Natural killer cell treated with Interleukin-12 subunit alpha and Interleukin-12 subunit beta and Interleukin-15 and Interleukin-18, amount 100 ng/mL, for 72 hours (primary cell): ENCODE data around the gene CPNE6. TPM values are rescaled to one million over a fixed set of nuclear protein-coding genes. Genes with fewer than 3 reads are reported as not detected.

Experiments used
- ATAC-seq, 2 donors: fragments of 150-1000 bp; cut with Tn5 transposase in 1 of 2; sonication (Bioruptor Pico), chemical (Tn5 transposase) in 1 of 2; 2 replicates each; pipeline ENCODE4 v1.10.0; 2021
- DNase-seq: peaks from one replicate; pipeline ENCODE4 v3.0.0; 2022; ENCODE audit warnings: low spot score
- H3K27ac Mint-ChIP-seq, 2 donors: 1 replicate in 1 of 2; 2 replicates in 1 of 2; pipeline ENCODE4 v1.8.0; 2022; ENCODE audit warnings: mixed read lengths in 2 of 2, mild to moderate bottlenecking in 1 of 2, moderate library complexity in 1 of 2
- H3K27me3 Mint-ChIP-seq, 2 donors: 1 replicate in 1 of 2; 2 replicates in 1 of 2; pipeline ENCODE4 v1.8.0; 2022; ENCODE audit warnings: mixed read lengths in 2 of 2
- H3K36me3 Mint-ChIP-seq: one replicate; pipeline ENCODE4 v1.8.0; 2022; ENCODE audit warnings: mixed read lengths
- H3K4me1 Mint-ChIP-seq, 2 donors: 1 replicate in 1 of 2; 2 replicates in 1 of 2; pipeline ENCODE4 v1.8.0; 2022; ENCODE audit warnings: low read depth in 2 of 2, mixed read lengths in 2 of 2, mild to moderate bottlenecking in 1 of 2
- H3K4me3 Mint-ChIP-seq: one replicate; pipeline ENCODE4 v1.8.0; 2022; ENCODE audit warnings: mixed read lengths
- H3K9me3 Mint-ChIP-seq: 2 replicates; pipeline ENCODE4 v1.8.0; 2022; ENCODE audit warnings: mixed read lengths
- total RNA-seq, 2 donors: library from RNA; stranded (reverse); gene quantifications; one replicate each; pipeline ENCODE4 v1.2.3, GENCODE V29; 2022

Gene CPNE6
- total RNA-seq, 2 donors from 2014 or later: not detected

- Mint-ChIP-seq H3K9me3 (no peaks in the 10 kb centered on the region), H3K4me1 (peaks cover 7 to 14% of the 10 kb centered on the region in 2 donors), H3K4me3 (peak overlapping the region; percentile 79), H3K27ac (no peak overlapping the region), H3K27me3 (peaks cover 0 to 10% of the 10 kb centered on the region in 2 donors), H3K36me3 (no peaks in the 10 kb centered on the region)
- DNase-seq (no peak), ATAC-seq (no peak)
Observed at GRCh38 chr14:24080142-24080530, 8.8 kb downstream of the CPNE6 start.

GRCh38 chr14:24080888-24081738, 9.8 kb downstream of the CPNE6 start:
- Mint-ChIP-seq H3K27ac (no peak overlapping the region), H3K4me3 (peak overlapping the region; percentile 79), H3K36me3 (no peaks in the 10 kb centered on the region), H3K27me3 (peaks cover 0 to 10% of the 10 kb centered on the region in 2 donors), H3K9me3 (no peaks in the 10 kb centered on the region), H3K4me1 (peaks cover 7 to 14% of the 10 kb centered on the region in 2 donors)
- ATAC-seq: peak; percentile 89 to 90
- peak; percentile 74 for DNase-seq

- H3K4me1 Mint-ChIP-seq: peaks cover 7 to 14% of the 10 kb centered on the region in 2 donors
- peaks cover 0 to 10% of the 10 kb centered on the region in 2 donors for H3K27me3 Mint-ChIP-seq
- H3K4me3 Mint-ChIP-seq: peak overlapping the region; percentile 79
- no peaks in the 10 kb centered on the region for H3K36me3 Mint-ChIP-seq
- H3K9me3 Mint-ChIP-seq: no peaks in the 10 kb centered on the region
- peak overlapping the region; percentile 33 to 72 for H3K27ac Mint-ChIP-seq
- ATAC-seq (no peak), DNase-seq (no peak)
Observed at GRCh38 chr14:24081739-24082211, 10.4 kb downstream of the CPNE6 start.

- DNase-seq: no peak
Observed at GRCh38 chr14:24082411-24083080, 11.2 kb downstream of the CPNE6 start.

GRCh38 chr14:24083462-24083861, 12.1 kb downstream of the CPNE6 start:
- Mint-ChIP-seq H3K4me3 (no peak overlapping the region), H3K9me3 (no peaks in the 10 kb centered on the region), H3K27me3 (peaks cover 0 to 10% of the 10 kb centered on the region in 2 donors), H3K4me1 (peaks cover 7 to 14% of the 10 kb centered on the region in 2 donors), H3K27ac (no peak overlapping the region), H3K36me3 (no peaks in the 10 kb centered on the region)
- DNase-seq (no peak), ATAC-seq (no peak)

More at GRCh38 chr14:24082411-24083080, 11.2 kb downstream of the CPNE6 start:
- Mint-ChIP-seq H3K36me3 (no peaks in the 10 kb centered on the region), H3K4me3 (peak overlapping the region; percentile 79), H3K9me3 (no peaks in the 10 kb centered on the region), H3K27ac (peak overlapping the region; percentile 33 to 72), H3K27me3 (peaks cover 0 to 10% of the 10 kb centered on the region in 2 donors), H3K4me1 (peaks cover 7 to 14% of the 10 kb centered on the region in 2 donors)
- no peak for ATAC-seq

- DNase-seq (no peak), ATAC-seq (no peak)
- Mint-ChIP-seq H3K27ac (no peak overlapping the region), H3K9me3 (no peaks in the 10 kb centered on the region), H3K36me3 (no peaks in the 10 kb centered on the region), H3K4me3 (no peak overlapping the region), H3K4me1 (peaks cover 7 to 15% of the 10 kb centered on the region in 2 donors), H3K27me3 (peaks cover 0 to 6% of the 10 kb centered on the region in 2 donors)
Observed at GRCh38 chr14:24084440-24084839, 13.1 kb downstream of the CPNE6 start.

- H3K9me3 Mint-ChIP-seq: no peaks in the 10 kb centered on the region
- H3K27ac Mint-ChIP-seq: no peak overlapping the region
Observed at GRCh38 chr14:24085215-24085614, 13.9 kb downstream of the CPNE6 start.

GRCh38 chr14:24086193-24086955, 15.0 kb downstream of the CPNE6 start:
- no peak overlapping the region for H3K27ac Mint-ChIP-seq
- H3K4me1 Mint-ChIP-seq: peaks cover 10 to 12% of the 10 kb centered on the region in 2 donors
- H3K27me3 Mint-ChIP-seq: peaks cover 0 to 3% of the 10 kb centered on the region in 2 donors
- ATAC-seq (no peak), DNase-seq (no peak)
- no peak overlapping the region for H3K4me3 Mint-ChIP-seq
- no peaks in the 10 kb centered on the region for H3K36me3 Mint-ChIP-seq
- no peaks in the 10 kb centered on the region for H3K9me3 Mint-ChIP-seq

More at GRCh38 chr14:24085215-24085614, 13.9 kb downstream of the CPNE6 start:
- no peak for DNase-seq
- no peak for ATAC-seq
- Mint-ChIP-seq H3K4me3 (no peak overlapping the region), H3K36me3 (no peaks in the 10 kb centered on the region), H3K27me3 (peaks cover 0 to 3% of the 10 kb centered on the region in 2 donors), H3K4me1 (peaks cover 7 to 15% of the 10 kb centered on the region in 2 donors)

- ATAC-seq (no peak), DNase-seq (no peak)
- H3K36me3 Mint-ChIP-seq: no peaks in the 10 kb centered on the region
- H3K4me3 Mint-ChIP-seq: no peak overlapping the region
- peaks cover 0 to 2% of the 10 kb centered on the region in 2 donors for H3K27me3 Mint-ChIP-seq
- no peaks in the 10 kb centered on the region for H3K9me3 Mint-ChIP-seq
- H3K27ac Mint-ChIP-seq: no peak overlapping the region
- H3K4me1 Mint-ChIP-seq: peaks cover 7 to 10% of the 10 kb centered on the region in 2 donors
Observed at GRCh38 chr14:24087004-24087403, 15.6 kb downstream of the CPNE6 start.

- H3K27me3 Mint-ChIP-seq: no peaks in the 10 kb centered on the region
- no peak for ATAC-seq
- H3K27ac Mint-ChIP-seq: no peak overlapping the region
- peaks cover 5 to 10% of the 10 kb centered on the region in 2 donors for H3K4me1 Mint-ChIP-seq
- DNase-seq: no peak
- H3K9me3 Mint-ChIP-seq: no peaks in the 10 kb centered on the region
- H3K4me3 Mint-ChIP-seq: no peak overlapping the region
- no peaks in the 10 kb centered on the region for H3K36me3 Mint-ChIP-seq
Observed at GRCh38 chr14:24088095-24088494, 16.7 kb downstream of the CPNE6 start.

- no peaks in the 10 kb centered on the region for H3K27me3 Mint-ChIP-seq
- no peak overlapping the region for H3K4me3 Mint-ChIP-seq
- no peak overlapping the region for H3K27ac Mint-ChIP-seq
- no peaks in the 10 kb centered on the region for H3K9me3 Mint-ChIP-seq
- H3K4me1 Mint-ChIP-seq: peaks cover 16 to 21% of the 10 kb centered on the region in 2 donors
- no peak for DNase-seq
- H3K36me3 Mint-ChIP-seq: no peaks in the 10 kb centered on the region
- no peak for ATAC-seq
Observed at GRCh38 chr14:24089890-24090289, 18.5 kb downstream of the CPNE6 start.

GRCh38 chr14:24092110-24092504, 20.7 kb downstream of the CPNE6 start:
- ATAC-seq (no peak), DNase-seq (no peak)
- Mint-ChIP-seq H3K36me3 (no peaks in the 10 kb centered on the region), H3K4me1 (peaks cover 31 to 37% of the 10 kb centered on the region in 2 donors), H3K9me3 (no peaks in the 10 kb centered on the region), H3K4me3 (peak overlapping the region; percentile 93), H3K27me3 (no peaks in the 10 kb centered on the region), H3K27ac (peak overlapping the region; percentile 5 to 82)

GRCh38 chr14:24092505-24093206, 21.3 kb downstream of the CPNE6 start:
- ATAC-seq: no peak
- H3K9me3 Mint-ChIP-seq: no peaks in the 10 kb centered on the region
- H3K27me3 Mint-ChIP-seq: no peaks in the 10 kb centered on the region
- peaks cover 31 to 37% of the 10 kb centered on the region in 2 donors for H3K4me1 Mint-ChIP-seq
- peak overlapping the region; percentile 82 to 96 for H3K27ac Mint-ChIP-seq
- H3K4me3 Mint-ChIP-seq: peak overlapping the region; percentile 93
- no peak for DNase-seq
- H3K36me3 Mint-ChIP-seq: no peaks in the 10 kb centered on the region
